ENCODE measurements around the gene NR3C2.

DNA sequence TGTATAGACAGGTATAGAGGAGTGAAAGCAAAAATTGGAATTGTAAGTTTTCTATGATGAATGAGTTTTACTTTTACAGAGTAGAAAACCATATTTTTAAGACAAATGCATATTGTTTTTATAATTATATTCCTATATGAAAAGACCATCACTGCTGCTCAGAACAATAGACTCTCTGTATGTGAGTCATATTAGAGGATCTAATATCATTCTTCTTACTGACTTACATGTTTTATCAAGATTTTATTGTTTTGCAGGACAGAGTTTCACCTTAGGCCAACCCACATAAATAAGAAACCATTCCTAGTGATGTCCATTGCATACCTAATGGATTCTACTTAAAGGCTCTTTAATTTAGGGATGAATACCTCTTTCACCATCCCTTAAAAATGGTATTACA, 88.6 kb downstream of the NR3C2 start:
- TF ChIP-seq, protein P1, sequence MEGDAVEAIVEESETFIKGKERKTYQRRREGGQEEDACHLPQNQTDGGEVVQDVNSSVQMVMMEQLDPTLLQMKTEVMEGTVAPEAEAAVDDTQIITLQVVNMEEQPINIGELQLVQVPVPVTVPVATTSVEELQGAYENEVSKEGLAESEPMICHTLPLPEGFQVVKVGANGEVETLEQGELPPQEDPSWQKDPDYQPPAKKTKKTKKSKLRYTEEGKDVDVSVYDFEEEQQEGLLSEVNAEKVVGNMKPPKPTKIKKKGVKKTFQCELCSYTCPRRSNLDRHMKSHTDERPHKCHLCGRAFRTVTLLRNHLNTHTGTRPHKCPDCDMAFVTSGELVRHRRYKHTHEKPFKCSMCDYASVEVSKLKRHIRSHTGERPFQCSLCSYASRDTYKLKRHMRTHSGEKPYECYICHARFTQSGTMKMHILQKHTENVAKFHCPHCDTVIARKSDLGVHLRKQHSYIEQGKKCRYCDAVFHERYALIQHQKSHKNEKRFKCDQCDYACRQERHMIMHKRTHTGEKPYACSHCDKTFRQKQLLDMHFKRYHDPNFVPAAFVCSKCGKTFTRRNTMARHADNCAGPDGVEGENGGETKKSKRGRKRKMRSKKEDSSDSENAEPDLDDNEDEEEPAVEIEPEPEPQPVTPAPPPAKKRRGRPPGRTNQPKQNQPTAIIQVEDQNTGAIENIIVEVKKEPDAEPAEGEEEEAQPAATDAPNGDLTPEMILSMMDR (IDR thresholded peaks at IDR 0.05), result no peak
- TF ChIP-seq POLR2A (IDR thresholded peaks at IDR 0.05) (no peak), POLR2AphosphoS5 (IDR thresholded peaks at IDR 0.05) (no peak)

Data from prostate gland (tissue), 2 donors.